K562 (cell line): ENCODE data around the gene CLEC17A. TPM values are rescaled to one million over a fixed set of nuclear protein-coding genes. Genes with fewer than 3 reads are reported as not detected.

ENCODE experiments used
- ATAC-seq: fragments of 200-7000 bp; cut with Tn5 transposase; 3 replicates; pipeline ENCODE4 v1.9.1; 2020; ENCODE audit warnings: moderate library complexity
- BruUV-seq: library from RNA; stranded (reverse); fragments of 400-500 nt; replicated peaks from 2 replicates; lab custom pipeline; 2021; lab: Mats Ljungman, UMichigan
- CTCF ChIA-PET: fragments of 300-600 bp; formaldehyde crosslinking; extraction: SDS; loops from one replicate; lab custom pipeline; 2021; ENCODE audit warnings: low intra/inter-chr PET ratio; lab: Yijun Ruan, JAX
- POLR2A ChIA-PET: fragments of 300-600, 350-650 bp; sonication (Branson Sonifier 250); formaldehyde crosslinking; extraction: SDS; loops from one replicate; lab custom pipeline; 2021; ENCODE audit warnings: antibody characterized with exemption, inconsistent platforms; lab: Yijun Ruan, JAX
- DNase-seq, 4 experiments: peaks; one replicate each; pipeline versions ENCODE4 v3.0.0 to v3.0.0-alpha.2; 2011 to 2018; ENCODE audit warnings: low spot score in 3 of 4, mixed read lengths in 3 of 4; ENCODE audit errors: extremely low read depth in 1 of 4
- FAIRE-seq: peaks from 2 replicates; lab custom pipeline; 2011; peaks lifted over from hg19 to GRCh38; lab: Jason Lieb, UNC
- H2AFZ ChIP-seq: 2 replicates; pipeline ENCODE4 v1.6.0; 2011; ENCODE audit warnings: low read depth, low read length, control low read depth, inconsistent platforms
- H3K27ac ChIP-seq: fragments of 200-600 bp; 3 replicates; pipeline ENCODE4 v1.8.0; 2011; ENCODE audit warnings: low read depth, mild to moderate bottlenecking, control low read depth, inconsistent platforms, low read length, moderate library complexity, mixed read lengths; ENCODE audit errors: extremely low read depth
- H3K27me3 ChIP-seq, 2 experiments: fragments of 300-600 bp in 1 of 2; 2 replicates in 1 of 2; 3 replicates in 1 of 2; pipeline versions ENCODE4 v1.6.0 to v1.8.0; 2011; ENCODE audit warnings: inconsistent platforms in 2 of 2, low read length in 2 of 2, mild to moderate bottlenecking in 1 of 2, mixed read lengths in 1 of 2, moderate library complexity in 1 of 2; ENCODE audit not compliant: control insufficient read depth in 2 of 2, insufficient read depth in 2 of 2
- H3K36me3 ChIP-seq: fragments of 300-600 bp; 3 replicates; pipeline ENCODE4 v1.8.0; 2011; ENCODE audit warnings: mild to moderate bottlenecking, low read length, inconsistent platforms; ENCODE audit not compliant: control insufficient read depth, insufficient read depth
- H3K4me1 ChIP-seq, 2 experiments: fragments of 200-600 bp in 1 of 2; replicated peaks in 1 of 2; 2 replicates in 1 of 2; 3 replicates in 1 of 2; pipeline versions ENCODE4 v1.5.1 to v1.8.0; 2011; ENCODE audit warnings: inconsistent platforms in 2 of 2, low read length in 2 of 2, mild to moderate bottlenecking in 1 of 2, mixed read lengths in 1 of 2, moderate library complexity in 1 of 2; ENCODE audit not compliant: control insufficient read depth in 2 of 2, insufficient read depth in 2 of 2
- H3K4me2 ChIP-seq: 2 replicates; pipeline ENCODE4 v1.6.1; 2011; ENCODE audit warnings: low read length, control low read depth, inconsistent platforms, mixed read lengths; ENCODE audit not compliant: insufficient read depth
- H3K4me3 ChIP-seq: fragments of 200-600 bp; sonication (generic), shearing (Covaris generic); 2 replicates; pipeline ENCODE4 v1.5.1; 2016; ENCODE audit warnings: control low read depth, inconsistent platforms
- H3K79me2 ChIP-seq: fragments of 200-600 bp; 3 replicates; pipeline ENCODE4 v1.8.0; 2011; ENCODE audit warnings: low read length, inconsistent platforms; ENCODE audit not compliant: control insufficient read depth, insufficient read depth
- H3K9ac ChIP-seq, 2 experiments: 2 replicates each; pipeline versions ENCODE4 v1.6.0 to v1.6.1; 2011; ENCODE audit warnings: low read depth in 2 of 2, low read length in 2 of 2, control low read depth in 1 of 2, inconsistent platforms in 1 of 2, mild to moderate bottlenecking in 1 of 2, mixed read lengths in 1 of 2; ENCODE audit not compliant: insufficient read depth in 1 of 2
- H3K9me1 ChIP-seq: one replicate; pipeline ENCODE4 v1.6.0; 2011; ENCODE audit warnings: inconsistent platforms, mild to moderate bottlenecking, low read length, moderate library complexity; ENCODE audit not compliant: control insufficient read depth, insufficient read depth
- H3K9me3 ChIP-seq: replicated peaks from 2 replicates; pipeline ENCODE4 v1.5.1; 2011; ENCODE audit warnings: low read depth, low read length, inconsistent platforms; ENCODE audit not compliant: control insufficient read depth, insufficient read depth
- H4K20me1 ChIP-seq: replicated peaks from 2 replicates; pipeline ENCODE4 v1.6.1; 2011; ENCODE audit warnings: low read length, inconsistent platforms, mixed read lengths; ENCODE audit not compliant: control insufficient read depth, insufficient read depth
- C11orf30 ChIP-seq: fragments of 450-650 bp; IDR thresholded peaks from 2 replicates; pipeline ENCODE4 v1.6.1; 2016; ENCODE audit warnings: low read depth, mild to moderate bottlenecking
- GTF3C2 ChIP-seq: IDR thresholded peaks from 3 replicates; pipeline ENCODE4 v1.6.1; 2011; ENCODE audit warnings: borderline replicate concordance, mild to moderate bottlenecking, moderate library complexity; ENCODE audit not compliant: insufficient read length; ENCODE audit errors: extremely low read depth
- MYNN ChIP-seq, 2 experiments: sonication (generic); formaldehyde crosslinking in 1 of 2; IDR thresholded peaks; 2 replicates each; pipeline versions ENCODE4 v1.5.0 to v1.6.1; 2016 to 2020; ENCODE audit warnings: antibody characterized with exemption in 1 of 2, missing genetic modification reagents in 1 of 2
- NBN ChIP-seq: fragments of 450-650 bp; IDR thresholded peaks from 2 replicates; pipeline ENCODE4 v1.6.1; 2016; ENCODE audit warnings: low read depth, mild to moderate bottlenecking
- NCOA4 ChIP-seq: fragments of 450-650 bp; IDR thresholded peaks from 2 replicates; pipeline ENCODE4 v1.6.1; 2018; ENCODE audit warnings: mild to moderate bottlenecking; ENCODE audit not compliant: partially characterized antibody
- POLR2AphosphoS5 ChIP-seq: IDR thresholded peaks from 2 replicates; pipeline ENCODE4 v1.6.1; 2011; ENCODE audit warnings: mild to moderate bottlenecking, low read depth, low read length, moderate library complexity; ENCODE audit not compliant: control insufficient read depth, insufficient read depth
- POLR2G ChIP-seq: fragments of 200-400 bp; formaldehyde crosslinking; IDR thresholded peaks from 2 replicates; pipeline ENCODE4 v1.6.1; 2017; ENCODE audit warnings: low read depth, mild to moderate bottlenecking, antibody characterized with exemption, low read length, moderate library complexity
- RBM34 ChIP-seq: fragments of 200-400 bp; formaldehyde crosslinking; IDR thresholded peaks from 2 replicates; pipeline ENCODE4 v1.6.1; 2018; ENCODE audit warnings: low read length, borderline replicate concordance; ENCODE audit not compliant: insufficient read depth
- STAT5B ChIP-seq: fragments of 250-450 bp; sonication (Bioruptor Pico); IDR thresholded peaks from 2 replicates; pipeline ENCODE4 v1.8.0; 2021; ENCODE audit warnings: mild to moderate bottlenecking, inconsistent platforms
- TBP ChIP-seq: optimal IDR thresholded peaks from 2 replicates; pipeline ENCODE3; 2011; ENCODE audit warnings: low read depth, low read length, improper control_type of control experiment
- ZNF316 ChIP-seq: fragments of 450-650 bp; IDR thresholded peaks from 2 replicates; pipeline ENCODE4 v1.6.1; 2016
- WGBS: fragments of 100-300 bp; shearing (Covaris generic); methylation state at CpG from one replicate; pipeline ENCODE4 v1.1.6; 2016; ENCODE audit warnings: low coverage, mixed read lengths; ENCODE audit not compliant: insufficient coverage; ENCODE audit errors: missing lambda C conversion rate; 5-methylcytosine and 5-hydroxymethylcytosine counted together
- in situ Hi-C: fragments of 300-500 bp; cut with MboI; formaldehyde crosslinking; loops from 4 replicates; pipeline ENCODE4 v1.15.0; 2018; ENCODE audit warnings: inconsistent platforms, mixed read lengths
- intact Hi-C: fragments of 100-400 bp; cut with micrococcal nuclease; formaldehyde crosslinking; loops from 2 replicates; pipeline ENCODE4 v1.14.2; 2022
- polyA plus RNA-seq, 8 experiments: library from polyadenylated mRNA; depleted of rRNA in 4 of 8; stranded (reverse) in 5 of 8; unstranded in 3 of 8; fragments of >200 nt; fragmentation: Nextera tagmentation in 2 of 8; fragmentation: Illumina TruSeq in 1 of 8; extraction: Ambion mirVana in 2 of 8; extraction: Trizol in 1 of 8; gene quantifications; 2 replicates each; pipeline versions ENCODE4 v1.2.1 to v1.2.3, GENCODE V29; 2011 to 2014; ENCODE audit warnings: inconsistent platforms in 1 of 8, missing spikeins in 1 of 8
- total RNA-seq, 7 experiments: library from RNA; depleted of rRNA in 6 of 7; stranded (reverse); fragments of >200 nt in 6 of 7; fragmentation: Illumina TruSeq in 2 of 7; extraction: Trizol in 2 of 7; gene quantifications; 2 replicates each; pipeline versions ENCODE4 v1.2.1 to v1.2.3, GENCODE V29; 2011 to 2021; ENCODE audit warnings: low replicate concordance in 1 of 7

CLEC17A gene
- total and polyA plus RNA-seq, 9 of the 15 experiments (the other 6 are each of a cell fraction or from before 2014, with no cell fraction given) = 0.03 TPM; not detected in 8

GRCh38 chr19:14544977-14545715 lies 37.7 kb upstream of the CLEC17A start:
- Histone ChIP-seq H4K20me1 (peaks cover 8% of the 10 kb centered on the region; the same call in 1 of the 2 replicates), H3K4me3 (no peak overlapping the region), H3K27ac (no peak overlapping the region), H3K9me3 (no peaks in the 10 kb centered on the region), H3K4me1 (peaks cover 15 to 39% of the 10 kb centered on the region in 2 experiments), H3K9me1 (no peaks in the 10 kb centered on the region), H3K79me2 (peaks cover 71% of the 10 kb centered on the region), H3K4me2 (no peak overlapping the region), H3K27me3 (no peaks in the 10 kb centered on the region), H2AFZ (no peak overlapping the region), H3K9ac (peak overlapping the region in 1 of 2 experiments; percentile 65; a peak in 2 of 4 replicates), H3K36me3 (peaks cover 39% of the 10 kb centered on the region; the same call in 2 of the 3 replicates)
- DNase-seq = no peak
- ChIA-PET CTCF (no interaction called here), POLR2A (no interaction called here)
- no peak for ATAC-seq
- no TSS peak for BruUV-seq
- in situ Hi-C loops (no loop called here), intact Hi-C loops (no loop called here)
- TF ChIP-seq TBP (no peak), RBM34 (no peak), NBN (no peak), C11orf30 (peak; percentile 27; the same call in 1 of the 2 replicates), POLR2G (0 out of 2 replicates have a peak, but pooled peaks have one; percentile 24), GTF3C2 (no peak), POLR2AphosphoS5 (no peak), NCOA4 (no peak), MYNN (IDR thresholded peaks at IDR 0.05) (no peak), MYNN (CRISPR knock-in tag; IDR thresholded peaks at IDR 0.05) (no peak), STAT5B (no peak), ZNF316 (peak; percentile 28; the same call in 1 of the 2 replicates)
- FAIRE-seq = no peak
- 82% methylated on average over 20 of the region's 21 CpGs for WGBS
